Kidney epithelial cell (primary cell): ENCODE results near the gene HOXA11. TPM values are rescaled to one million over a fixed set of nuclear protein-coding genes. Genes with fewer than 3 reads are reported as not detected.

Experiments
- DNase-seq: peaks from one replicate; pipeline ENCODE4 v3.0.0-alpha.2; 2010; ENCODE audit warnings: low read depth
- H3K27me3 ChIP-seq: 2 replicates; pipeline ENCODE4 v1.6.0; 2011; ENCODE audit warnings: low read length; ENCODE audit not compliant: control insufficient read depth, insufficient read depth
- H3K36me3 ChIP-seq: 2 replicates; pipeline ENCODE4 v1.5.1; 2011; ENCODE audit warnings: low read length; ENCODE audit not compliant: control insufficient read depth, insufficient read depth
- H3K4me3 ChIP-seq: 2 replicates; pipeline ENCODE4 v1.5.1; 2011; ENCODE audit warnings: low read depth, mild to moderate bottlenecking, control low read depth, low read length
- total RNA-seq: library from RNA; depleted of rRNA; stranded (reverse); fragments of >200 nt; gene quantifications from 2 replicates; pipeline ENCODE4 v1.2.3, GENCODE V29; 2015
- TF ChIP-seq, protein P1 (sequence below): IDR thresholded peaks from 2 replicates; pipeline ENCODE4 v1.5.1; 2011; ENCODE audit warnings: mild to moderate bottlenecking, moderate library complexity, low read length, control low read depth, inconsistent platforms; ENCODE audit not compliant: insufficient read depth, poor library complexity, severe bottlenecking

Gene HOXA11
- 11.4 and 17.3 TPM in 2 replicates for total RNA-seq

- Histone ChIP-seq H3K27me3 (no peaks in the 10 kb centered on the region), H3K36me3 (no peaks in the 10 kb centered on the region), H3K4me3 (peak within 1 kb of the TSS; percentile 78)
- peak; percentile 95 for DNase-seq
- TF ChIP-seq, protein P1, sequence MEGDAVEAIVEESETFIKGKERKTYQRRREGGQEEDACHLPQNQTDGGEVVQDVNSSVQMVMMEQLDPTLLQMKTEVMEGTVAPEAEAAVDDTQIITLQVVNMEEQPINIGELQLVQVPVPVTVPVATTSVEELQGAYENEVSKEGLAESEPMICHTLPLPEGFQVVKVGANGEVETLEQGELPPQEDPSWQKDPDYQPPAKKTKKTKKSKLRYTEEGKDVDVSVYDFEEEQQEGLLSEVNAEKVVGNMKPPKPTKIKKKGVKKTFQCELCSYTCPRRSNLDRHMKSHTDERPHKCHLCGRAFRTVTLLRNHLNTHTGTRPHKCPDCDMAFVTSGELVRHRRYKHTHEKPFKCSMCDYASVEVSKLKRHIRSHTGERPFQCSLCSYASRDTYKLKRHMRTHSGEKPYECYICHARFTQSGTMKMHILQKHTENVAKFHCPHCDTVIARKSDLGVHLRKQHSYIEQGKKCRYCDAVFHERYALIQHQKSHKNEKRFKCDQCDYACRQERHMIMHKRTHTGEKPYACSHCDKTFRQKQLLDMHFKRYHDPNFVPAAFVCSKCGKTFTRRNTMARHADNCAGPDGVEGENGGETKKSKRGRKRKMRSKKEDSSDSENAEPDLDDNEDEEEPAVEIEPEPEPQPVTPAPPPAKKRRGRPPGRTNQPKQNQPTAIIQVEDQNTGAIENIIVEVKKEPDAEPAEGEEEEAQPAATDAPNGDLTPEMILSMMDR, result no peak
These were observed at the start of gene HOXA11 for GRCh38 chr7:27185013-27185853. Gene HOXA11 (minus strand): TSS chr7:27185232. CDS start chr7:27185144, 88 bp downstream.

- no peak for DNase-seq
- no peaks in the 10 kb centered on the region for H3K36me3 ChIP-seq
- H3K4me3 ChIP-seq, result no peak overlapping the region
- TF ChIP-seq, protein P1, result no peak
- H3K27me3 ChIP-seq, result peaks cover 29% of the 10 kb centered on the region
These were observed 44.4 kb upstream of the HOXA11 start for GRCh38 chr7:27229448-27229847.

DNA sequence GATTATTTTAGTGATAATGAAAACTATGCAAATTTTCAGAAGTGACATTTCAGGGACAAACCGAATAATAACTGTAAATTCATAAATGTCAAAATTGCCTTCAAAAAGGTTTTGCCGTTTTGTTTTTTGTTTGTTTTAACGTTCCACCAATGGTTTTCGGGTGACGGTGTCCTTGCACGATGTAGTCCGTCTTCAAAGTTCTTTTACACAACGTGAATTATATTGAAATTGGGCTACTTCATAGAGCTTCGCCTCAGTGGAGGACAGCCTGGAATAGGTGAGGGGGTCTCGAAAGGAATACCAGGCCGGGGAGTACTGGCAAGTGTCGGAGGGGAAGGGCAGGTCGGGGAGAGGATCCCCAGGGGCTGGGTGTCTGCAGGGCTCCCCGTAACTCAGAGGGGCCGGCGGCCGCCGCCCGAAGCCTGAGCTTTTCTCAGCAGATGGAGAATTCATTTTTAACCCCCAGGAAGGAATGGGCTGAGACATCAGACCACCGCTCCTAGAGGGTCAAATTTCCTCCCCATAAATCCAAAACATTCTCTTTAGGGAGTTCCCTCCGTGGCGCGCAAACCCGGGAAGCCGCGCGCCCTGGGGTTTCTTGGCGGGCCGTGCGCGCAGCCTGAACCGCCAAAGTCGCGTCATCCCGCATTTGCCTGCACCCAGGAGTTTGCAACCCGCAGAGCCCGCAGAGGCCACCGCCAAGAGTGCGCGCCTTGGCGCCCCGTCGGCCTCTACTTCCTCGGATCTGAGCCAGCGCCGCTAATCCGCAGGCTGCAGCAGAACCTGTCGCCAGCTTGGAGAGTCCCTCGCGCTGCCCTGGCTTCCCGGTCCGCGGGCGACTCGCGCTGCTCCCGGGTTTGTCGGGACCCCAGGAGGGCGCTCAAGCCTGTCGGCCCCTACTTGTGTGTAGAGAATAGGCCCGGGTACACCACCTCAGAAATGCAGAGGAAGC lies 40.2 kb upstream of the HOXA11 start:
- DNase-seq, result no peak
- H3K4me3 ChIP-seq, result no peak overlapping the region
- H3K36me3 ChIP-seq, result no peaks in the 10 kb centered on the region
- peaks cover 55% of the 10 kb centered on the region for H3K27me3 ChIP-seq
- TF ChIP-seq, protein P1, result no peak

GRCh38 chr7:27223941-27224575 lies 39.0 kb upstream of the HOXA11 start:
- TF ChIP-seq, protein P1, result no peak
- no peak overlapping the region for H3K4me3 ChIP-seq
- H3K36me3 ChIP-seq, result no peaks in the 10 kb centered on the region
- peaks cover 58% of the 10 kb centered on the region for H3K27me3 ChIP-seq
- DNase-seq, result no peak

DNA sequence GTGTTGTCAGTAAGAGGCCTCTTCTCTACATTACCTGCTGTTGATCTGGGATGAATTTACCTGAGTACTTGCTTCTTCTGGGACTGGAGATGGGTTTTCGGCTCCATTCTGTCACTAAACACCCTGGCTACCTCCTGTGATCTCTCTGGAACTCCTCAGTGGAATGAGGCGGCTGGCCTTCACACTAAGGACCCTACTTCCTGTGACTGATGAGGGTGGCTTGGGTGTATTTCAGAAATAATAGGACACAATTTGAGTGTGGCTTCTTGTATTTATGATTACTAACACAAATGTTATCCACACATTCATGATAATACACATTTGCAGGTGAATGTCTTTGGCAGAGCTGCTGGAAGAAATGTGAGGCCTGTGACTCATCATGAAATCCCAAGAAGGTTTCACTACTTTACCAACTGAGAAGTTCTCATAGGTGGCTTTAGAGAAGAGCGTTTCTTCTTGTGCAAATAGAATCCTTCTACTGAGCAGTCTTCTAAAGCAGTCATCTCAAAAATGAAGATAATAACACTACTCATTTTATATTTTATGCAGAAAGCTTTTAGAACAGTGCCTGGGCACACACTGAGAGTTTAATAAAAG lies 36.3 kb upstream of the HOXA11 start:
- H3K4me3 ChIP-seq, result no peak overlapping the region
- H3K27me3 ChIP-seq, result peaks cover 68% of the 10 kb centered on the region
- no peak for DNase-seq
- H3K36me3 ChIP-seq, result no peaks in the 10 kb centered on the region
- TF ChIP-seq, protein P1, result no peak
